Endometrium (tissue), 2 donors: ENCODE results near the gene UPF2.

Experiments
- FAIRE-seq: peaks from 2 replicates; lab custom pipeline; 2012; peaks lifted over from hg19 to GRCh38; lab: Jason Lieb, UNC
- donor health status: control.
- donor health status: control.

Gene UPF2

GRCh38 chr10:11958956-11959355, 83.7 kb downstream of the UPF2 start:
- no peak for FAIRE-seq

DNA sequence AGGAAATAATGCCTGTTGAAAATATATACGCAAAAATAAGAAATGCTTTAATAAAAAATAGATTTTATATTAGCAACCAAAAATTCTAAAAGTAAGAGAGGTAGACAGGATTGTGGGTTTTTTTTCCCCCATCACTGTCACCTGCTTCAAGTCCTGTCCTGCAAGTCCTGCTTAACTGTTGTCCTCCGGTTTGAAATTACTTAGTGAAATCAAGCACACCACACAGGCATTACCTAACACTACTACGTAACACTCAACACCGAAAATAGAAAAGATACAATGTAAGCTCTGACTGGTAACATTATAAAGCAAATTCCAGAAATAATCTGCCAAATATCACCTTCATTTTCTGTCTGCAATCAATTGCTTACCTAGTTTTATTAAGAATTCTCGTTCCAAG, 90.9 kb downstream of the UPF2 start:
- no peak for FAIRE-seq

DNA sequence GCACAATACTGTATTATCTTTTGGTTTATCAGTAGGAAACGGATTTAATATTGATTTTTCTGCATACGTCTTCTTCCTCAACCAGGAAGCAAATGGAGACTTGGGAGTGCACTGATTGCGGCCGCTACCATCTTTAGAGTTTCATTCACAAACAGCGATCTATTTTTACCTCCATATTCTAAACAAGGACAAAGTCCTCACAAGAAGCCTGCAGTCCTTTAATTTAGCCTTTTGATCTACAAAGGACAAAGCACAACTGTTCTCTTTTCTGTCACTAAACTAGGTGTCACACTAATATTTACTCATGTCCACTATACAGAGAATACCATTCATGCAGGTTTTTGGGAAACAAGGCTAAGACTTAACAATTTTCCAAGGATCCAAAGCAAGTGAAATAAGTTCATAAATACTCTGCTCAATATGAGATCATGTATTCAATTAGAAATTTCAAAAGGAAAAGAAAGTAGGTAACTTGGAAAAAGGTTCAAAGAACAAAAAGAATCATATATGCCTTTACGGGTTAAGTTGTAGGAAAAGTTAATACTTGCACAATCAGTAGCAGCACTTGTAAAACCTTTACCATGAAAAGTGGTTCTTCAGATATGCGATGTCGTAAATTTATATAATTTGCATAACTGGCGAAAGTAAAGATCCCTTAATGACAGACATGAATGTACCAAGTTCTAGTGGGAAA, 92.1 kb downstream of the UPF2 start:
- no peak for FAIRE-seq

GRCh38 chr10:11949152-11949551, 93.5 kb downstream of the UPF2 start:
- FAIRE-seq, result no peak

DNA sequence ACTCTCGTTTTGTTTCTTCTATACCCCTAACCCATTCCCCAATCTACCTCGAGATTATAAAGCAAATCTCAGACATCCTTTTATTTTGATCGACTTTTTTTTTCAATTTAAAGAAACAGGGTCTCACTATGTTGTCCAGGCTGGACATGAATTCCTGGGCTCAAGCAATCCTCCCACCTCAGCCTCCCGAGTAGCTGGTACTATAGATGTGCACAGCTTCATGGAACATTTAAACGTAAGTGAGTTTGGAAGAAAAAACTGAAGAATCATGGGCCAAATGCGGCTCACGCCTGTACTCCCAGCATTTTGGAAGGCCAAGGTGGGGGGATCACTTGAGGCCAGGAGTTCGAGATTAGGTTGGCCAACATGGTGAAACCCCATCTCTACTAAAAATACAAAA, 96.0 kb downstream of the UPF2 start:
- no peak for FAIRE-seq

DNA sequence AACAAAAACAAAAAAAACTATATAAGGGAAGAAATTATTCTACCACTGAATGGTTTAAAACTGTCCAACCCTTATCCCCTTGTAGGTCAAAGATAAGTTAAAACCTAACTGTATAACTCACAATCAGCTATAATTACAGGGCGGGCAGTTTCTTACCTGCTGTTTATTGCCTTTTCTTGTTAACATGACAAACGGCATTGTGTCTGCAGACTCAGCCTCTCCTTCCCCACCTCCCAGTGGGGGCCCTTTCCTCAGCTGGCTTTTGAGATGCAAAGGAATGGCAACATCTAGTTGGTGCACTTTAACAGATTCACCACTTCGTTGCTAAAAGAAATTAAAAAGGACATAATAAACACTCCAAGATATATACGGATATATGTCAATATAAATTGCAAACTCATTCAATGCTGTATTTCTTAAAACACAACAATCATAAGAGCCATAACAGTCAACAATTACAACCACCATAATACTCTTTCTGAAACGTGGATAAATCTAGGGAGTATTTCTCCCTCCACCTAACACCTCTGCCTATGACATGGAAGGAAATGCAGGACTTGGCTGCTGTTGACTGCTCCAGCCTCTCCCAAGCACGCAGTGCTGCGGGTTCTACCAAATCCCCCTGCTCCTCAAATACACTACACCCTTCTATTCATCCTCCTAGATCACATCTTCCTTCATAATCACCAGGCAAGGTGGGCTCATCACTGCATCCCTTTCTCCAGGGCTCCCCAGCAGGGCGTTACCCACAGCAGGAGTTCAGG, 106.0 kb downstream of the UPF2 start:
- FAIRE-seq, result no peak

- no peak for FAIRE-seq
Measured at GRCh38 chr10:11934262-11934661, 108.3 kb downstream of the UPF2 start.

- no peak for FAIRE-seq
Measured at GRCh38 chr10:11933577-11934223, 108.9 kb downstream of the UPF2 start.

GRCh38 chr10:11931038-11931437, 111.6 kb downstream of the UPF2 start:
- no peak for FAIRE-seq

GRCh38 chr10:11930312-11930978, 112.2 kb downstream of the UPF2 start:
- FAIRE-seq, result no peak

DNA sequence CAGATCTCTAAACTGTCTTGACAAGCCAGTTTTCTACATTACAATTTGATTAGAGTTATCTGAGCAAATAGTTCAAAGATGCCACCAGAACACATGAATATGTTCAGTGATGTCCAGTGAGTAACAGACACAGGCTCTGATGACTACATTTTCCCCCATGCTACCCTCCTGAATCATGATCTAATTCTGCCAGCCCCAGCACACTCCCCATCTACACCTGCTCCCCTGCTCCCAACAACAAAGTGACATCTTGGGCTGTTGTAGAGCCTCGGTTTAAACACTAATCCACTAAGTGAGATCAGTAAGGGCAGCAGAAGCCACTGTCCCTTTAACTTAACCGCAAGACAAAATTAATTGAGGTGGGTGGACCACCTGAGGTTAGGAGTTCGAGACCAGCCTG, 114.9 kb downstream of the UPF2 start:
- no peak for FAIRE-seq

- FAIRE-seq, result no peak
Measured at GRCh38 chr10:11921800-11922392, 120.7 kb downstream of the UPF2 start.

- FAIRE-seq, result no peak
Measured at GRCh38 chr10:11919271-11919670, 123.3 kb downstream of the UPF2 start.

DNA sequence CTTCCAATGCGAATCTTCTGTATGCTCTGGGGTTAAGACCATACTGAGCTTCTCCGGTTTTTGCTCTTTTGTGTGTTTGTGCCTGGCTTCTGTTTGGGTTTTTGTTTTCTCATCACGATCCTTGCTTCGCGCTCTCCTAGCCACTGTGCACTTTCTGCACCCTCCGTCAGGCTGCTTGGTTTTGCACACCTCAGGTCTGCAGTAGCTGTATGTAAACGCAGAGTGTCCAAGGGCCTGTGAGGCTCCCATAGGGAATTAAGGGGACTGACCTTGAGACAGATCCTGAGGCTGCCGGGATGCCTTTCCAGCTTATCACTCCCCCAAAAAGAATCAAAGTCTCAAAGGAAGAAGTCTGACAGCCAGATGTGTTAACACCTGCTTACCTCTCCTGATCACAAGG, 124.2 kb downstream of the UPF2 start:
- no peak for FAIRE-seq

GRCh38 chr10:11913079-11913641, 129.4 kb downstream of the UPF2 start:
- FAIRE-seq, result no peak

- no peak for FAIRE-seq
Measured at GRCh38 chr10:11910102-11910501, 132.5 kb downstream of the UPF2 start.

DNA sequence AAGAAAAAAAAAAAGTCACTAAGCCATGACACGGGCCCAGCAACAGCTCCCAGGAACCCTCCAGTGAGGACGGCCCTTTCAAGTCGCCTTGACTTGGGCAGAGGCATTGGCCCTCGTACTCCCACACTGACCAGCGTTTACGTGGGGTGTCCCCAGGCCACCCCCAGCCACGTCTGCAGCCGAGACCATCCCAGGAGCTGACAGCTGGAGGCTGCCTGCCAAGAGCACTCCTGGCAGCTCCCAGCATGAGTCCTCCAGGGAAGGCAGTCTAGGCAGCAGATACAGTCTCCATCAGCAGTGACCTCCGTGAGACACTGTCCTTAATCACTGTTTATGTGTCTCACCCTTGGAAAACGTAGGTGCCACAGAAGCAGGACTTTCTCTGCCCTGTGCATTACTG, 133.0 kb downstream of the UPF2 start:
- FAIRE-seq, result no peak

GRCh38 chr10:11908991-11909390, 133.6 kb downstream of the UPF2 start:
- no peak for FAIRE-seq

DNA sequence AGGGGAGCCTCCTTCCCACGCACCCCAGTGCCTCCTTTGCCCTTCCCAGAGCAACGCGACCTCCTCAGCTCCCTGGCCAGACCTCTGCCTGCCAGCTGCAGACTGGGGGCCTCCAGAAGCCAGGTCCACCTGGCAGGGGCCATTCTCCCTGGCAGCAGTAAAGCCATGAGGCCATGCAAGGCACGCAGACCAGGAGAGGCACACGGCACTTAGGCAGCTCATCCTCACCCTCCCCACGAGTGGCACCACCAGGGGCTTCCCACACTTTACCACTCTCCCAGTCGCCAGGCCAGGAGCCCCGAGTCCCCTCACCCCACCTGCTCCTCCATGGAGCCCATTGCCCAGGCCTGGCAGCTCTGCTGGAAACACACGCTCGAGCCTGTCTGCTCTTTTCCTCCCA, 134.1 kb downstream of the UPF2 start:
- FAIRE-seq, result no peak

- FAIRE-seq, result no peak
Measured at GRCh38 chr10:11907914-11908313, 134.7 kb downstream of the UPF2 start.

DNA sequence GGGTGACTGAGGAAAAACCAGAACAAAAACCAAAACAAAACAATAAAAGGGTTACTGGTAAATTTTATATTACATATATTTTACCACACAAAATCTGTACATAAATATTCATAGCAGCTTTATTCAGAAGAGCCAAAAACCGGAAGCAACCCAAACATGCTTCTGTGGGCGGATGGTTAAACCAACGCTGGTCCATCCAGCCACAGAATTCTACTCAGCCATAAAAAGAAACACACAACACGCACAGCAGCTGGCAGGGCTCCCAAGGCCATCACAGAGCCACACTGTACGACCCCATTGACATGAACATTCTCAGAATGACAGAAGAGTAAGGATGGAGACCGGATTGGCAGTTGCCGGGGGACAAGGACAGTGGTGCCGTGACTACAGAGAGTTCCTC, 135.9 kb downstream of the UPF2 start:
- no peak for FAIRE-seq

DNA sequence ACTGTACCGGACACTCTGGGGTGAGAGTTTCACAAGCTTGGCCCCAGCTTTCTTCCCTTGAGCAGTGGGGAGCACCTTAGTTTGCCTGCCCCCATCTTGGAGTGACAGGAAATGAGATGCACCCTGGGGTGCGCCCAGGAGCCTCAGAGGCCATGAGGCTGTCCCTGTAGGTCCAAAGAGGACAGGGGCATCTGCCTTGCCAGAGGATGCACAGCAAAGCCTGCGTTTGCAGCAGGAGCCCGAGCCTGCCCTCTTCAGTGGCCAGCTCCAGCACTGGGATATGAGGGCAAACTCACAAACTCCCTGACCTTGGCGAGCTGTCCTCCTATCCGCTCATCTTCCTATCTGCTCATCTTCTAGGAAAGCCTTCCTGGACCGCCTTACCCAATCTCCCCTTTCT, 140.0 kb downstream of the UPF2 start:
- FAIRE-seq, result no peak
